Gastrocnemius medialis (tissue), 4 donors: ENCODE measurements around the gene IGF2BP2.
"Not testable (repeated sequence)": the region's sequence is repeated elsewhere in the genome, so short reads cannot be mapped to it uniquely, and the experiment has no call there.

Experiments used
- CTCF ChIP-seq, 5 experiments: fragments of 450-650 bp in 3 of 5; fragments of 200-600 bp in 2 of 5; sonication (generic) in 2 of 5; IDR thresholded peaks in 4 of 5; conservative IDR thresholded peaks in 1 of 5; 1 replicate in 4 of 5; 2 replicates in 1 of 5; pipeline ENCODE4 v1.5.1; 2016 to 2019; ENCODE audit warnings: antibody characterized with exemption in 5 of 5, mild to moderate bottlenecking in 3 of 5, moderate library complexity in 3 of 5
- POLR2A ChIP-seq, 2 donors: fragments of 450-650 bp; IDR thresholded peaks; one replicate each; pipeline ENCODE4 v1.6.1; 2017; ENCODE audit warnings: antibody characterized with exemption in 2 of 2, mild to moderate bottlenecking in 2 of 2, moderate library complexity in 2 of 2

- TF ChIP-seq CTCF (IDR thresholded peaks at IDR 0.05 in 4 of 5, conservative IDR thresholded peaks at IDR 0.05 in 1 of 5); POLR2A (IDR thresholded peaks at IDR 0.05): not testable (repeated sequence)
Observed at GRCh38 chr3:185697228-185697627, 127.6 kb downstream of the IGF2BP2 start.
